Activated T-helper 2 cell treated with anti-CD3 and anti-CD28 coated beads, Interferon-gamma antibody, Interleukin-2, Interleukin-4, amounts not matched to agents 10 μg/mL and 5 μg/mL and 100 μg/mL, durations not matched to agents 14 hours and 24 hours and 36 hours (primary cell): ENCODE results near the gene PGF. TPM values are rescaled to one million over a fixed set of nuclear protein-coding genes. Genes with fewer than 3 reads are reported as not detected.

ENCODE experiments used
- DNase-seq: peaks from one replicate; pipeline ENCODE4 v3.0.0; 2021; ENCODE audit warnings: low spot score
- H3K27ac Mint-ChIP-seq: one replicate; pipeline ENCODE4 v1.8.0; 2021; ENCODE audit warnings: mixed read lengths
- H3K27me3 Mint-ChIP-seq: one replicate; pipeline ENCODE4 v1.8.0; 2021; ENCODE audit warnings: low read depth, mixed read lengths
- H3K36me3 Mint-ChIP-seq: one replicate; pipeline ENCODE4 v1.8.0; 2021; ENCODE audit warnings: low read depth, mixed read lengths
- H3K4me1 Mint-ChIP-seq: one replicate; pipeline ENCODE4 v1.8.0; 2021; ENCODE audit warnings: low read depth, mixed read lengths
- H3K4me3 Mint-ChIP-seq: one replicate; pipeline ENCODE4 v1.8.0; 2021; ENCODE audit warnings: low read depth, mild to moderate bottlenecking, moderate library complexity, mixed read lengths
- H3K9me3 Mint-ChIP-seq: one replicate; pipeline ENCODE4 v1.8.0; 2021; ENCODE audit warnings: mixed read lengths
- intact Hi-C: fragments of 100-400 bp; cut with micrococcal nuclease; formaldehyde crosslinking; loops from one replicate; pipeline ENCODE4 v1.15.1; 2023
- total RNA-seq: library from RNA; stranded (reverse); gene quantifications from 2 replicates; pipeline ENCODE4 v1.2.3, GENCODE V29; 2022

Gene PGF
- total RNA-seq, 1 donor from 2014 or later, result 0.39 TPM

- no peak for DNase-seq
- intact Hi-C loops, result no loop called here
- Mint-ChIP-seq H3K4me3 (no peak overlapping the region), H3K9me3 (no peaks in the 10 kb centered on the region), H3K27ac (no peak overlapping the region), H3K36me3 (no peaks in the 10 kb centered on the region), H3K4me1 (peaks cover 1% of the 10 kb centered on the region), H3K27me3 (peaks cover 25% of the 10 kb centered on the region)
Observed at GRCh38 chr14:74961238-74961911, 6.0 kb upstream of the PGF start.

GRCh38 chr14:74960736-74961135 is 5.3 kb upstream of the PGF start:
- Mint-ChIP-seq H3K9me3 (no peaks in the 10 kb centered on the region), H3K27me3 (peaks cover 26% of the 10 kb centered on the region), H3K4me1 (peaks cover 1% of the 10 kb centered on the region), H3K27ac (no peak overlapping the region), H3K36me3 (no peaks in the 10 kb centered on the region), H3K4me3 (no peak overlapping the region)
- no peak for DNase-seq
- intact Hi-C loops, result no loop called here

DNA sequence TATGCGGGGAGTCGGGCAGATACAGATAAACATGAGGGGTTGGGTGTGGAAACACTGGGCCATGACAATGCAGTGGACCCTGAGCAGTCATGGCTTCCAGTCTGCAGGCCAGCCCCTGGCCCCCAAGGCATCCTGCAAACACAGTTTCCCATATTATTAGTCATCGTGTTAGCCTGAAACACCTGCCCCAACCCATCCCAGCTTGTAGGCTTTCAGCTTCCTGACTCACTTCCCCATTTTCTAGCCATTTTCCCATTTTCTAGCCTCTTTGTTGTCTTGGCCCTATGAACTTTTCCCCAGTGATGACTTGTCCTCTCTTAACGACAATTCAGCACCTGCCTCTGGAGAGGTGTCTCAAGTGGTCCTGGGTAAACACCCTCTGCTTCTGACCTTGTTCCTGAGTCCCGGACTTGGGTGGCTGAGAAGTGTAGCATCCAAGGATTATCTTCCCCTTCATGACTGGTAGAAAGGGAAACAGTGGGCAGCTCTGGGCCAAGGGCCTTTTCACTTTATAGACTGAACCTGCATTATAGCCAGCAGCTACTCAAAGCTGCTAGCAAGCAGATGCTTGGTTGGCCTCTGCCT is 4.3 kb upstream of the PGF start:
- H3K27me3 Mint-ChIP-seq, result peaks cover 26% of the 10 kb centered on the region
- no peak for DNase-seq
- H3K36me3 Mint-ChIP-seq, result no peaks in the 10 kb centered on the region
- intact Hi-C loops, result no loop called here
- no peak overlapping the region for H3K4me3 Mint-ChIP-seq
- no peaks in the 10 kb centered on the region for H3K9me3 Mint-ChIP-seq
- H3K27ac Mint-ChIP-seq, result no peak overlapping the region
- peaks cover 1% of the 10 kb centered on the region for H3K4me1 Mint-ChIP-seq

DNA sequence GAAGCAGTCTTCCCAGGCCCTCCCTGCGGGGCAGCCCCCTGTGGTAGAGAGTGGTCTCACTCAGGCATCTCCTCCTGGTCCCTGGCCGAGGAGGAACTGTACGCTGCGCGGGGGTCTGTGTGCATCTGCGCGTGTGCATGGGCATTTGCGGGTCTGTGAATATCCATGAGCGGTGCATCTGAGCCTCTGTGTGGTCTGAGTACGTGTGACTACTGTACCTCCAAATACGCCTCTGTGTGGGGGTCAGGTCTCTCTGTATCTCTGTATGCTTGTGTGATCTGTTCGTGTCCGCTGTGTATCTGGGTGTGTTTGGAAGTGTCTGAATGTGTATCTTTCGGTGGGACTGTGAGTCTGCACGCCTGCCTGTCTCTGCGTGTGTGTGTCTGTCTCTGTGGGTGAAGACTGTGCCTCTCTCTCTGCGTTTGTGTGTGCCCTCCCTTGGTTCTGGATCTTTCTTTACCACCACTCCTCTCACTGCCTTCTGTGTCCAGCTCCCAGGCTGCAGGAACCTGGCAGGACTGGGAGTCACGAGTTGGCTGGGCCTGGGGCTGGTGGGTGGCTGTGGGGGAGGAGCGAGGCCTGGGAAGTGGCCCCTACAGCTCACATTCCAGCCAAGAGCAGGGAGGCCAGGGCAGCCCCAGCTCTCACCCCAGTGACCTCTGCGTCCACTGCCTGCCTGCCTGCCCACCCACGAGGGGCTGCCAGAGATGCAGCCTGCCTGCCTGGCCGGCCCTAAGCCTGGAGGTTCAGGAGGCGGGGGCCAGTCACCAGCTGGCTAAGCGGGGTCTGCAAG is 1.1 kb upstream of the PGF start:
- peak overlapping the region; percentile 11 for H3K4me3 Mint-ChIP-seq
- H3K36me3 Mint-ChIP-seq, result no peaks in the 10 kb centered on the region
- H3K27ac Mint-ChIP-seq, result no peak overlapping the region
- peaks cover 12% of the 10 kb centered on the region for H3K27me3 Mint-ChIP-seq
- no peaks in the 10 kb centered on the region for H3K9me3 Mint-ChIP-seq
- no peaks in the 10 kb centered on the region for H3K4me1 Mint-ChIP-seq
- DNase-seq, result no peak
- intact Hi-C loops, result no loop called here

- no peak overlapping the region for H3K27ac Mint-ChIP-seq
- peaks cover 12% of the 10 kb centered on the region for H3K27me3 Mint-ChIP-seq
- no peaks in the 10 kb centered on the region for H3K9me3 Mint-ChIP-seq
- peak overlapping the region; percentile 28 for H3K4me3 Mint-ChIP-seq
- no peaks in the 10 kb centered on the region for H3K36me3 Mint-ChIP-seq
- intact Hi-C loops, result no loop called here
- H3K4me1 Mint-ChIP-seq, result no peaks in the 10 kb centered on the region
- no peak for DNase-seq
Observed at GRCh38 chr14:74956027-74956279, 556 bp upstream of the PGF start.

GRCh38 chr14:74954947-74955228 is 509 bp downstream of the PGF start:
- Mint-ChIP-seq H3K4me3 (no peak overlapping the region), H3K27ac (no peak overlapping the region), H3K4me1 (no peaks in the 10 kb centered on the region), H3K27me3 (peaks cover 12% of the 10 kb centered on the region), H3K36me3 (no peaks in the 10 kb centered on the region), H3K9me3 (no peaks in the 10 kb centered on the region)
- no peak for DNase-seq
- intact Hi-C loops, result no loop called here

- DNase-seq, result no peak
- Mint-ChIP-seq H3K27me3 (peaks cover 12% of the 10 kb centered on the region), H3K4me3 (no peak overlapping the region), H3K27ac (no peak overlapping the region), H3K9me3 (no peaks in the 10 kb centered on the region), H3K4me1 (no peaks in the 10 kb centered on the region), H3K36me3 (no peaks in the 10 kb centered on the region)
- intact Hi-C loops, result no loop called here
Observed at GRCh38 chr14:74954232-74954946, 1.0 kb downstream of the PGF start.

GRCh38 chr14:74953686-74954085 is 1.7 kb downstream of the PGF start:
- no peak overlapping the region for H3K27ac Mint-ChIP-seq
- no peak for DNase-seq
- no peak overlapping the region for H3K4me3 Mint-ChIP-seq
- intact Hi-C loops, result no loop called here
- H3K4me1 Mint-ChIP-seq, result no peaks in the 10 kb centered on the region
- peaks cover 12% of the 10 kb centered on the region for H3K27me3 Mint-ChIP-seq
- H3K9me3 Mint-ChIP-seq, result no peaks in the 10 kb centered on the region
- no peaks in the 10 kb centered on the region for H3K36me3 Mint-ChIP-seq

GRCh38 chr14:74952697-74953484 is 2.5 kb downstream of the PGF start:
- intact Hi-C loops, result no loop called here
- Mint-ChIP-seq H3K27me3 (peaks cover 12% of the 10 kb centered on the region), H3K9me3 (no peaks in the 10 kb centered on the region), H3K36me3 (no peaks in the 10 kb centered on the region), H3K27ac (no peak overlapping the region), H3K4me3 (no peak overlapping the region), H3K4me1 (no peaks in the 10 kb centered on the region)
- no peak for DNase-seq

- DNase-seq, result no peak
- no peaks in the 10 kb centered on the region for H3K4me1 Mint-ChIP-seq
Observed at GRCh38 chr14:74952180-74952665, 3.2 kb downstream of the PGF start.

DNA sequence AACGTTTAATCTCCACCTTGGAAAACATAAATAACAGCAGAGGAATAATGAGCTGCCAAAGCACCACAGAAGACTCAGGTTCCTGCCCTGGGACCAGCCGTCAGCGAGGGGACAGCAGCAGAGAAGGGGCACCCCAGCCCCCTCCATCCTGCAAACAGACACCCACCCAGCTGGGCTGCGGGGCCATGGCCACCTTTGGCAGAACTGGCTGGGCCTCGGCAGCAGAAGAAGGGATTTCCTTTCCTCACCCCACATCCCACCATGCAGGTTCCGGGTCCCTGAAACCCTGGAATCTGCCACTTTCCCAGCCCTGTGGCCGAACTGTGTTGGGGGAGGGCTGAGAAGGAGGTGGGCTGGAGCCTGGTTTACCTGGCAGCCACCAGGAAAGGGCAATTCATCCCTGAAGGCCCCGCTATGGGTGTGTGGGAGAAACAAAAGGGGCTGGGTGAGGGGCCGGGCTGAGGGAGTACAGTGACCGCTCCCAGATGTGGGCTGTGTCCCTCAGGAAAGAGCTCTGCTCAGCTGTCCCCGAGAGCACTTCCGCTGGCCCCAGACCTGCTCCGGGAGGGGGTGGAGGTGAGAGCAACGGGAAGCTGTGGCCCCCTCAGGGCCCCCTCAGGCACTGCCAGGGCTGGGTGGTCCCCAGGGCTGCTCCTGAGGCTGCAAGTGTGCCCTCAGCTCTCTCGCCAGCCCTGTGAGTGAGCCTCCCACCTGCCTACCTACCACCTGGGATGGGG is 3.8 kb downstream of the PGF start:
- H3K27me3 Mint-ChIP-seq, result peaks cover 7% of the 10 kb centered on the region
- H3K36me3 Mint-ChIP-seq, result no peaks in the 10 kb centered on the region
- no peak for DNase-seq
- no peaks in the 10 kb centered on the region for H3K9me3 Mint-ChIP-seq
- no peak overlapping the region for H3K27ac Mint-ChIP-seq
- H3K4me1 Mint-ChIP-seq, result peaks cover 1% of the 10 kb centered on the region
- no peak overlapping the region for H3K4me3 Mint-ChIP-seq
- intact Hi-C loops, result no loop called here

More at GRCh38 chr14:74952180-74952665, 3.2 kb downstream of the PGF start:
- Mint-ChIP-seq H3K9me3 (no peaks in the 10 kb centered on the region), H3K27ac (no peak overlapping the region), H3K36me3 (no peaks in the 10 kb centered on the region), H3K4me3 (no peak overlapping the region), H3K27me3 (peaks cover 11% of the 10 kb centered on the region)
- intact Hi-C loops, result no loop called here
